HFF-Myc (cell line): ENCODE results near the gene RERE.

ENCODE experiments used
- DNase-seq: peaks from one replicate; pipeline ENCODE4 v3.0.0-alpha.2; 2011; ENCODE audit warnings: low read depth; ENCODE audit errors: extremely low read depth
- H3K4me3 ChIP-seq: replicated peaks from 2 replicates; pipeline ENCODE4 v1.5.1; 2011; ENCODE audit warnings: low read depth, mild to moderate bottlenecking, control low read depth, low read length
- TF ChIP-seq, protein P1 (sequence below): IDR thresholded peaks from 2 replicates; pipeline ENCODE4 v1.5.1; 2012; ENCODE audit warnings: mild to moderate bottlenecking, low read depth, low read length, control low read depth; ENCODE audit errors: missing control alignments

Gene RERE

DNA sequence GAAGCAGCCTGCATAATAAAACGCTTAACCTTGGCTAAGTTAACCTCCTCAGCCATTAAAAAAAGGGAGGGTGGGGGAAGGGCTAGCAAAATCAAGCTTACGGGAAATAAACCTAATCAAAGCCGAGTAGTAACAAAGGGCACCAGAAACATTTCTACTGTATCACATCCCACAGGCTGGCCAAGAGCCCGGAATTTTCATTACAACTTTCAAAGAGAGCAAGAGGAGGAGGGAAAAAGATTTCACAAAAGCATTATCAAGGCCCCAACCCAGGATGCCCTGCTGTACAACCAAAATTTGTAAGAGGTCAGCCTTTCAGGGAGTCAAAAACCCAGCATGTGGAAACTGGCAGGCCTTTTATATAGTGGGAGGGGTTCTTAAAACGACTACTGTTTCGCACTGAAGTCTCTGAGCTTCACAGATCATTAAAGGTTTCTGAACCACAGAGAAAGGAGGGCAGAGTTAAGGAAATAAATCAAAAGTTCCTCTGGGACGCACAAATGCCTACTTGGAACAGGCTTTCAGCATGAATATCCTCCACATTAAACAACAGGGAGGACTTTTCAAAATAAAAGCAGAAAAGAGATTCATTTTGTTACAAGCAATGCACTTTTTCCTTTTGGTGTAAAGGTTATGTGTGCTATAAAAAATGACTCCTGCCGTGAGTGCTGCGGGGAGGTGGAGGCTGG, 409.1 kb downstream of the RERE start:
- DNase-seq, result no peak

DNA sequence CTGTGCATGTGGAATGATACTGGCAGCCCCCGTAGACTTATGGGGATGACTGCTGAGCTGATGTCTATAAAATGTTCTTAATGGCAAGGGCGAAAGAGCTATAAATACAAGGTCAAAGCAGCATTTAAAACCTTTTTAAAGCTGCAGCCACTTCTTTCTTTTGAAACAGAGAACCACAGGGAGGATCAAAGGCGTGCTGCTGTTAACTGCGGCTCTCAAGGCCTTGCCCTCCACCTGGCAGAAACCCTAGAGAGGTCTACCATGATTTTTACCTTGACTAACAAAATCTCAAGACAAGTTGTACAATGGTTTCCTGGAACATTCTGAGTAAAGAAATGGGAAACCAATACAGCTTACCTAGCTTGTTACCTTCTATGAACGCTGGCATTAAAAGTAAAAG, 409.8 kb downstream of the RERE start:
- no peak overlapping the region for H3K4me3 ChIP-seq
- DNase-seq, result no peak
- TF ChIP-seq, protein P1, sequence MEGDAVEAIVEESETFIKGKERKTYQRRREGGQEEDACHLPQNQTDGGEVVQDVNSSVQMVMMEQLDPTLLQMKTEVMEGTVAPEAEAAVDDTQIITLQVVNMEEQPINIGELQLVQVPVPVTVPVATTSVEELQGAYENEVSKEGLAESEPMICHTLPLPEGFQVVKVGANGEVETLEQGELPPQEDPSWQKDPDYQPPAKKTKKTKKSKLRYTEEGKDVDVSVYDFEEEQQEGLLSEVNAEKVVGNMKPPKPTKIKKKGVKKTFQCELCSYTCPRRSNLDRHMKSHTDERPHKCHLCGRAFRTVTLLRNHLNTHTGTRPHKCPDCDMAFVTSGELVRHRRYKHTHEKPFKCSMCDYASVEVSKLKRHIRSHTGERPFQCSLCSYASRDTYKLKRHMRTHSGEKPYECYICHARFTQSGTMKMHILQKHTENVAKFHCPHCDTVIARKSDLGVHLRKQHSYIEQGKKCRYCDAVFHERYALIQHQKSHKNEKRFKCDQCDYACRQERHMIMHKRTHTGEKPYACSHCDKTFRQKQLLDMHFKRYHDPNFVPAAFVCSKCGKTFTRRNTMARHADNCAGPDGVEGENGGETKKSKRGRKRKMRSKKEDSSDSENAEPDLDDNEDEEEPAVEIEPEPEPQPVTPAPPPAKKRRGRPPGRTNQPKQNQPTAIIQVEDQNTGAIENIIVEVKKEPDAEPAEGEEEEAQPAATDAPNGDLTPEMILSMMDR, result no peak

More for the DNA sequence above, 409.1 kb downstream of the RERE start:
- no peak overlapping the region for H3K4me3 ChIP-seq
- TF ChIP-seq, protein P1, result no peak

DNA sequence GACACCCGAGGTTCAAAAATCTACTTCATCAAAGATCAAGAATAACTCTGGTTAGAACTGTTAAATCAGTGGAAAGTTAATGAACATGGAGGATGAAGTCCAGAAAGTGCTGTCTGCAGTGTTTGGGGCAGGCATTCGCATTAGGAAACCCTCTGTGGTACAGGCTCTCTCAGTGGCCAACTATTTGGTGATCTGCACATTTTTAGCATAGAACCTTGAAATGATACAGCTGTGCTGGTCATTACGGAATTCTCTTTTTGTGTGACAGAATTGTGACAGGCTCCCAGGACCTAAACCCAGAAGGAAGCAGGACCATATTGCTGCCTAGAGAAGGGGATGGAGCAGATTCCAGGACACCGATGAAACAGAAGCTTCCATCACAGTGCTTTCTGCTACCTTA, 410.5 kb downstream of the RERE start:
- TF ChIP-seq, protein P1, result no peak
- H3K4me3 ChIP-seq, result no peak overlapping the region
- DNase-seq, result no peak

DNA sequence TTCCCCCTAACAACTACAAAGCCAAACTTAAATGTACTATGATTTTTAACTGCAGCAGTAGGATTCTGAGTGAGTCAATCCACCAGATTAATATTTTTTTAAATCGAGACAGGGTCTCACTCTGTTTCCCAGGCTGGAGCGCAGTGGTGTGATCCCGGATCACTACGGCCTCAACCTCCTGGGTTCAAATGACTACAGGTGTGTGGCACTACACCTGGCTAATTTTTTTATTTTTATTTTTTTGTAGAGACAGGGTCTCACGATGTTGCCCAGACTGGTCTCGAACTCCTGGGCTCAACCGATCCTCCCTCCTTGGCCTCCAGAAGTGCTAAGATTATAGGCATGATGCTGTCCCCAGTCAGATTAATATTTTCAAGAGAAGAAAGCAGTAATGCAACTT, 411.4 kb downstream of the RERE start:
- no peak overlapping the region for H3K4me3 ChIP-seq
- DNase-seq, result no peak
- TF ChIP-seq, protein P1, result no peak

DNA sequence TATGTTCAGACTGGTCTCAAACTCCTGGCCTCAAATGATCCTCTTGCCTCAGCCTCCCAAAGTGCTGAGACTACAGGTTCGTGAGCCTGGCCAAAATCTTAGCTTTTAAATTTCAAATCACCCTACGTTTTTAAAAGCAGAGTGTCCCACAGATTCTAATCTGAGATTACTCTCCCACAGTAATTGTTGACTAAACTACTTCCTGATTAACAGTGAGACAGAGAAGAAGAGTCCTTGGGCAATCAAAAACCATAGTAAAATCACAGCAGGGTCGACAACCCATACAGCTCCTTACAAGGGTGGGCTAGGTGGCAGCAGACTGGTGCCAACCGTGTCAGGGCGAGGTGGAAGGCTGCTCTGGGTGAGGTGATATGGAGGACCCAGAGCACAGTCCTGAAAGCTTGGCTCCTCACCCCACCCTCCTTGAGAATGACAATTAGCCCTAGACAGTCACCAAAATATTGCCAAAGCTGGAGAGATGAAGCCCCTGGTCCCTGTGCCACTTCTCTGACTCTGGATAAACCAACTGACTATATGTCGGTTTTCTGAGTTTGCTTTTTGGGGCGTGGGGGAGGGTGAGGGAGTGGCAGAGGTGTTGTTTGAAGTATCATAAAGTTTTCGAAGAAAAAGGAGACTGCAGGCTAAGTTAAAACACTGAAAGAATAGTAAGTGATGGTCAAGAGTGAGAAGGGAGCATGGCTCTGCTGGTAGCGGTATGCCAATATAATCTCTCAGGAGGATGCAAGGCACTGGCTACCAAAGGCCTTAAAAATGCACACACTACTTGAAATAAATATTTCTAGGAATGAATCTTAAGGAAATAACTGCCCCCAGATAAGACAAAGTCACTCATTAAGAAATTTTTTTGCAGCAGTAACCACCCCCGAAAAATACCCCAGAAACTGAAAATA, 412.7 kb downstream of the RERE start:
- no peak for DNase-seq
- TF ChIP-seq, protein P1, result no peak
- no peak overlapping the region for H3K4me3 ChIP-seq

DNA sequence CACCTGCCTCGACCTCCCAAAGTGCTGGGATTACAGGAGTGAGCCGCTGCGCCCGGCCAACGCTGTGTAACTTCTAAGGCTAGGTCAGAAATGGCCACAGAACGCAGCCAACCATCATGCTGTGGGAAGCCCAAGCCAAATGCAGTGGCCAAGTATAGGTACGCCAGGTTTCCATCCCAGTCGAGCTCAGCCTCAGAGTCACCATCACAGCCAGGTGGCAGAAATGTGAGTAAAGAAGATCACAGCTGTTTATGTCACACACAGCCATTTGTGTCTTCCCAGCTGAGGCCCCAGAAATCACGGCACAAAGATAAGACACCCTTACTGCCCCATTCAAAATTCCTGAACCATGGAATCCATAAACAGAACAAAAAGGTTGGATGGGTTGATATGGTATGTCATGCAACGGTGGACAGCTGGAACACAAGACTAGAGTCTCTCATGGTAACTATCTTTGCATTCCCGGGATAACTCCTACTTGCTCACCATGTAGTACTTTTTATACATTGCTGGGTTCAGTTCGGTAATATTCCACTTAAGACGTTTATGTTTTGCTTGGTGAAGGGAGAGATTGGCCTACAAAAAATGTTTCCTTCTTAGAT, 415.2 kb downstream of the RERE start:
- no peak overlapping the region for H3K4me3 ChIP-seq
- TF ChIP-seq, protein P1, result no peak
- DNase-seq, result no peak
